ENCODE results near the gene DCTN1.

DCTN1 gene

DNA sequence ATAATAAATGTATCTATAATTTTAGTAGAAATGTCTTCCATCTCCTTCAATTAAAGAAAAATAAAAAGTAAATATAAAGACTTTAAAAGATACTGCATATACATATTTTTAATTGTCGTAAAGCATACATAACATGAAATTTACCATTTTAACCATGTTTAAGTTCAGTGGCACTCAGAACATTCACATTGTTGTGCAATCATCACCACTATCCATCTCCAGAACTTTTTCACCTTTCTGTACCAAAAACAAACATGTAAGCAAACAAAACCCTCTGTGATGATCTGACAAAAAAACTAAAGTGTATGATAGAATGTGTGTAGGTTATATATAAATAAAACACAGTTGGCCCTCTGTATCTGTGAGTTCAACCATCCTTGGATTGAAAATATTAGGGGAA lies 13.4 kb upstream of the DCTN1 start:
- no peak overlapping the region for H3K27ac ChIP-seq
- no peak overlapping the region for H2AFZ ChIP-seq (ENCODE audit: low read depth)
- TF ChIP-seq, protein P1, sequence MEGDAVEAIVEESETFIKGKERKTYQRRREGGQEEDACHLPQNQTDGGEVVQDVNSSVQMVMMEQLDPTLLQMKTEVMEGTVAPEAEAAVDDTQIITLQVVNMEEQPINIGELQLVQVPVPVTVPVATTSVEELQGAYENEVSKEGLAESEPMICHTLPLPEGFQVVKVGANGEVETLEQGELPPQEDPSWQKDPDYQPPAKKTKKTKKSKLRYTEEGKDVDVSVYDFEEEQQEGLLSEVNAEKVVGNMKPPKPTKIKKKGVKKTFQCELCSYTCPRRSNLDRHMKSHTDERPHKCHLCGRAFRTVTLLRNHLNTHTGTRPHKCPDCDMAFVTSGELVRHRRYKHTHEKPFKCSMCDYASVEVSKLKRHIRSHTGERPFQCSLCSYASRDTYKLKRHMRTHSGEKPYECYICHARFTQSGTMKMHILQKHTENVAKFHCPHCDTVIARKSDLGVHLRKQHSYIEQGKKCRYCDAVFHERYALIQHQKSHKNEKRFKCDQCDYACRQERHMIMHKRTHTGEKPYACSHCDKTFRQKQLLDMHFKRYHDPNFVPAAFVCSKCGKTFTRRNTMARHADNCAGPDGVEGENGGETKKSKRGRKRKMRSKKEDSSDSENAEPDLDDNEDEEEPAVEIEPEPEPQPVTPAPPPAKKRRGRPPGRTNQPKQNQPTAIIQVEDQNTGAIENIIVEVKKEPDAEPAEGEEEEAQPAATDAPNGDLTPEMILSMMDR (conservative IDR thresholded peaks at IDR 0.05; ENCODE audit: low read depth, low read length), result no peak
- H3K27me3 ChIP-seq (ENCODE audit: insufficient read depth, low read depth), result no peaks in the 10 kb centered on the region; the same call in 1 of the 2 replicates
- H3K79me2 ChIP-seq (ENCODE audit: insufficient read depth, low read depth), result peaks cover 19% of the 10 kb centered on the region; the same call in 1 of the 2 replicates
- no peaks in the 10 kb centered on the region for H3K36me3 ChIP-seq (ENCODE audit: insufficient read depth)
- no peaks in the 10 kb centered on the region for H4K20me1 ChIP-seq (ENCODE audit: insufficient read depth)
- H3K4me1 ChIP-seq (ENCODE audit: low read depth, poor library complexity, severe bottlenecking), result peaks cover 16% of the 10 kb centered on the region
- H3K4me2 ChIP-seq, result no peak overlapping the region
- H3K4me3 ChIP-seq (IDR thresholded peaks at IDR 0.05; ENCODE audit: insufficient read depth, low read depth, low read length), result no peak overlapping the region
- H3K9ac ChIP-seq, result no peak overlapping the region

DNA sequence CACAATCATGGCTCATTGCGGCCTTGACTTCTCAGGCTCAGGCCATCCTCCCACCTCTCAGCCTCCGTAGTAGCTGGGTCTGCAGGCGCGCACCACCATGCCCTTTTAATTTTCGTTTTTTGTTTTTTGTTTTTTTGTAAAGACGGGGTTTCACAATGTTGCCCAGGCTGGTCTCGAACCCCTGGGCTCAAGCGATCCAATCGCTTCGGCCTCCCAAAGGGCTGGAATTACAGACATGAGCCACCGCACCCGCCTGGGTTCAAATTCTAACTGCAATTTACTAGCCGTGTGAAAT lies 12.3 kb upstream of the DCTN1 start:
- Histone ChIP-seq H2AFZ (ENCODE audit: low read depth) (peak overlapping the region; percentile 87), H3K4me2 (peak overlapping the region; percentile 81), H3K4me3 (IDR thresholded peaks at IDR 0.05; ENCODE audit: insufficient read depth, low read depth, low read length) (no peak overlapping the region), H3K79me2 (ENCODE audit: insufficient read depth, low read depth) (peaks cover 19% of the 10 kb centered on the region; the same call in 1 of the 2 replicates), H3K27ac (no peak overlapping the region), H3K4me1 (ENCODE audit: low read depth, poor library complexity, severe bottlenecking) (peaks cover 16% of the 10 kb centered on the region), H3K27me3 (ENCODE audit: insufficient read depth, low read depth) (no peaks in the 10 kb centered on the region; the same call in 1 of the 2 replicates), H3K36me3 (ENCODE audit: insufficient read depth) (no peaks in the 10 kb centered on the region), H4K20me1 (ENCODE audit: insufficient read depth) (no peaks in the 10 kb centered on the region), H3K9ac (no peak overlapping the region)
- TF ChIP-seq, protein P1 (conservative IDR thresholded peaks at IDR 0.05; ENCODE audit: low read depth, low read length), result no peak

DNA sequence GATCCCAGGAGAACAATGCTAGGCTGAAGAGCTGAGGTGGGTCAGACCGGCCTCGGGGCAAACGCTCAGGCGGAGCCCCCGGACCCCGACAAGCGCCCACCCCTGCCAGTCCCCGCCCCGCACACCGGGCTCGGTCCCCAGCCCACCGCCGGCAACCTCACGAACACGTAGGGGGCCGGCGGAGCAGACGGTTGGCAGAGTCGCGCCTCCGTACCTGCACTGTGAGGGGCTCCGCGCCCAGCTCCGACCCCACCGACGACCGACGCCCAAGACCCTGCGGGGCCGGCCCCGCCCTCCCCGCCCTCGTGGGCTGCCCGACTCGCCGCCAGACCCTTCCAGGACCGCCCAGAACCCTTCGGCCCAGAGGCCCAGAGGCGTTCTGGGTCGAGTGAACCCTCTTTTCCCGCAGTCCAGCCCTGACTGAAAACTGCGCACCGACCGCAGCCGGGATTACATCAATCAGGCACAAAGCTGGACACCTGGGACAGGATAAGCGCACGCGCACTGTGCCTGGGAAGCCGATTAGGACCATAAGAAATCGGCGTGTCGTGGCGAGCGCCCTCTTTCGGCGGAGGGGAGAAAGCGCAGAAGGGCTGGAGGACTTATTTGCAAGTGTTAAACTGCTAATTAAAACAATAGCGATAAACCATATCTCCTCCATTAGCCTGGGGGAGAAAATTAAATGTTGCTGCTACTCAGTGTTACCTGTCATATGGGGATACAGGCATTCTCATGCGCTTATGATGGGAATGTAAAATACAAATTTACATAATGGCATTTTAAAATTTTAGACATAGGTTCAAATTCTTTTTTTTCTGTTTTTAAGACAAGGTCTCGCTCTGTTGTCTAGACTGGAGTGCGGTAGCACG lies 11.7 kb upstream of the DCTN1 start:
- Histone ChIP-seq H3K27me3 (ENCODE audit: insufficient read depth, low read depth) (no peaks in the 10 kb centered on the region; the same call in 1 of the 2 replicates), H3K79me2 (ENCODE audit: insufficient read depth, low read depth) (peaks cover 20% of the 10 kb centered on the region; the same call in 1 of the 2 replicates), H3K36me3 (ENCODE audit: insufficient read depth) (no peaks in the 10 kb centered on the region), H3K4me3 (IDR thresholded peaks at IDR 0.05; ENCODE audit: insufficient read depth, low read depth, low read length) (peak overlapping the region; percentile 89), H3K4me2 (peak overlapping the region; percentile 81), H3K4me1 (ENCODE audit: low read depth, poor library complexity, severe bottlenecking) (peaks cover 16% of the 10 kb centered on the region), H2AFZ (ENCODE audit: low read depth) (peak overlapping the region; percentile 87), H3K9ac (peak overlapping the region; percentile 81), H4K20me1 (ENCODE audit: insufficient read depth) (no peaks in the 10 kb centered on the region), H3K27ac (peak overlapping the region; percentile 69)
- TF ChIP-seq, protein P1 (conservative IDR thresholded peaks at IDR 0.05; ENCODE audit: low read depth, low read length), result peak; percentile 98

DNA sequence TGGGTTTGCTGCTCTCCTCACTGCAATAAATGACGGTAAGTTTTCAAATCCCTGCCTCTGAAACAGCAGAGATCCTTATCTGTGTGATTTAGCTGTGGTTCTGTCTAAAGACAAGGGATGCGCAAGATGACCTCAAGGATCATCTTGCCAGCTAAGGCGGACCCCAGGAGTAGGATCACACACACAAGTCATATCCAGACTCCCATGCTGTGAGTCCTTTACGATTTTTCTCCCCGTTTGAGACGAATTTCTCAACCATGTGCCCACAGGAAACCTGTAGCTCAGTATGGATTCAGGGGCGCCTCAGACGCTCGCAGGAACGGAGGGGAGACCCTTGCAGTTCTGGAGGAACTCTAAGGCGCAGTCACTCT lies 11.1 kb upstream of the DCTN1 start:
- peak overlapping the region; percentile 87 for H2AFZ ChIP-seq (ENCODE audit: low read depth)
- no peaks in the 10 kb centered on the region for H4K20me1 ChIP-seq (ENCODE audit: insufficient read depth)
- no peaks in the 10 kb centered on the region; the same call in 1 of the 2 replicates for H3K27me3 ChIP-seq (ENCODE audit: insufficient read depth, low read depth)
- peaks cover 24% of the 10 kb centered on the region; the same call in 1 of the 2 replicates for H3K79me2 ChIP-seq (ENCODE audit: insufficient read depth, low read depth)
- TF ChIP-seq, protein P1 (conservative IDR thresholded peaks at IDR 0.05; ENCODE audit: low read depth, low read length), result no peak
- peak overlapping the region; percentile 69; the same call in 1 of the 2 replicates for H3K27ac ChIP-seq
- peaks cover 16% of the 10 kb centered on the region for H3K4me1 ChIP-seq (ENCODE audit: low read depth, poor library complexity, severe bottlenecking)
- peak overlapping the region; percentile 81 for H3K9ac ChIP-seq
- no peaks in the 10 kb centered on the region for H3K36me3 ChIP-seq (ENCODE audit: insufficient read depth)
- H3K4me2 ChIP-seq, result peak overlapping the region; percentile 81
- peak overlapping the region; percentile 89 for H3K4me3 ChIP-seq (IDR thresholded peaks at IDR 0.05; ENCODE audit: insufficient read depth, low read depth, low read length)
